AG04450 (cell line): ENCODE measurements around the gene RFX2. TPM values are rescaled to one million over a fixed set of nuclear protein-coding genes. Genes with fewer than 3 reads are reported as not detected.
"Not testable (repeated sequence)": the region's sequence is repeated elsewhere in the genome, so short reads cannot be mapped to it uniquely, and the experiment has no call there.

Experiments used
- CTCF ChIA-PET: fragments of 300-600, 350-600 bp; formaldehyde crosslinking; extraction: SDS; loops from one replicate; lab custom pipeline; 2022; ENCODE audit warnings: antibody characterized with exemption, inconsistent platforms; lab: Charles Lee
- POLR2A ChIA-PET: fragments of 350-600 bp; formaldehyde crosslinking; extraction: SDS; loops from one replicate; lab custom pipeline; 2021; ENCODE audit warnings: antibody characterized with exemption, inconsistent platforms; lab: Yijun Ruan, JAX
- DNase-seq: peaks from one replicate; pipeline ENCODE4 v3.0.0-alpha.2; 2011; ENCODE audit warnings: low read depth, low spot score
- H3K27ac ChIP-seq: one replicate; pipeline ENCODE4 v1.5.1; 2012; ENCODE audit warnings: low read depth, low read length, control low read depth
- H3K27me3 ChIP-seq: one replicate; pipeline ENCODE4 v1.6.0; 2012; ENCODE audit warnings: low read length; ENCODE audit not compliant: control insufficient read depth, insufficient read depth
- H3K4me3 ChIP-seq: 2 replicates; pipeline ENCODE4 v1.5.1; 2011; ENCODE audit warnings: mild to moderate bottlenecking, low read depth, low read length, control low read depth
- H3K9me3 ChIP-seq: 2 replicates; pipeline ENCODE4 v1.5.1; 2012; ENCODE audit warnings: low read length; ENCODE audit not compliant: control insufficient read depth, insufficient read depth
- CTCF ChIP-seq: IDR thresholded peaks from 2 replicates; pipeline ENCODE4 v1.5.1; 2011; ENCODE audit warnings: low read depth, low read length, control low read depth, inconsistent platforms
- polyA plus RNA-seq: library from polyadenylated mRNA; depleted of rRNA; stranded (reverse); fragments of >200 nt; gene quantifications from 2 replicates; pipeline ENCODE4 v1.2.3, GENCODE V29; 2011

The RFX2 gene
- polyA plus RNA-seq, 1 experiment, result 2.9 TPM

GRCh38 chr19:5989388-5990074 lies 120.8 kb downstream of the RFX2 start:
- DNase-seq, result no peak
- H3K27ac ChIP-seq, result no peak overlapping the region
- TF ChIP-seq CTCF, result no peak
- ChIA-PET CTCF (interaction anchor here (0.5 to 6.1 kb wide), 6 partner anchors 11 to 363 kb away, joined by 3 to 55 read pairs (median 8); no protein-coding TSS in a partner anchor), POLR2A (no interaction called here)
- peaks cover 6% of the 10 kb centered on the region for H3K9me3 ChIP-seq
- H3K27me3 ChIP-seq, result no peaks in the 10 kb centered on the region
- H3K4me3 ChIP-seq, result no peak overlapping the region

- Histone ChIP-seq H3K27ac (no peak overlapping the region), H3K9me3 (peaks cover 6% of the 10 kb centered on the region), H3K27me3 (no peaks in the 10 kb centered on the region), H3K4me3 (no peak overlapping the region)
- TF ChIP-seq CTCF, result no peak
- DNase-seq, result no peak
- CTCF ChIA-PET, result interaction anchor here (0.5 to 6.1 kb wide), 11 partner anchors 10 to 364 kb away, joined by 3 to 55 read pairs (median 7); partner anchors contain the start of gene RANBP3
- POLR2A ChIA-PET, result interaction anchor here (1.3 kb wide), 1 partner anchor 34 kb away, joined by 3 read pairs; no protein-coding TSS in a partner anchor
Observed at GRCh38 chr19:5988517-5989387, 121.5 kb downstream of the RFX2 start.

- ChIA-PET POLR2A (interaction anchor here (0.6 to 1.3 kb wide), 3 partner anchors 35 to 418 kb away, joined by 3 to 5 read pairs (median 4); no protein-coding TSS in a partner anchor), CTCF (interaction anchor here (0.6 to 6.1 kb wide), 40 partner anchors 8 to 520 kb away, joined by 3 to 55 read pairs (median 4); partner anchors contain the start of gene RANBP3)
Observed at GRCh38 chr19:5987077-5987818, 123.1 kb downstream of the RFX2 start.

GRCh38 chr19:5985837-5986236 lies 124.5 kb downstream of the RFX2 start:
- H3K27me3 ChIP-seq, H3K4me3 ChIP-seq, POLR2A ChIA-PET, H3K27ac ChIP-seq, DNase-seq, H3K9me3 ChIP-seq: not testable (repeated sequence)
- CTCF ChIA-PET, result interaction anchor here (1.3 to 6.1 kb wide), 4 partner anchors 18 to 182 kb away, joined by 7 to 55 read pairs (median 34); no protein-coding TSS in a partner anchor

More at GRCh38 chr19:5987077-5987818, 123.1 kb downstream of the RFX2 start:
- Histone ChIP-seq H3K27me3 (no peaks in the 10 kb centered on the region), H3K4me3 (peak overlapping the region; percentile 53), H3K27ac (no peak overlapping the region), H3K9me3 (peaks cover 6% of the 10 kb centered on the region)
- TF ChIP-seq CTCF, result peak; percentile 95
- peak; percentile 51 for DNase-seq
